Sciatic nerve (tissue), 2 donors: ENCODE measurements around the gene SPTLC1. TPM values are rescaled to one million over a fixed set of nuclear protein-coding genes. Genes with fewer than 3 reads are reported as not detected.
"Not testable (repeated sequence)": the region's sequence is repeated elsewhere in the genome, so short reads cannot be mapped to it uniquely, and the experiment has no call there.

Experiments used
- ATAC-seq: fragments of 200-7000 bp; cut with Tn5 transposase; one replicate; pipeline ENCODE4 v1.9.1; 2020; ENCODE audit warnings: mild to moderate bottlenecking, moderate library complexity
- DNase-seq: peaks from one replicate; pipeline ENCODE4 v3.0.0-alpha.2; 2020; ENCODE audit warnings: low spot score
- intact Hi-C: fragments of 100-400 bp; cut with DNase I; formaldehyde crosslinking; loops from one replicate; pipeline ENCODE4 v1.14.2; 2022
- total RNA-seq: library from RNA; stranded (reverse); fragmentation: NEBNext Ultra II Directional; extraction: Animal tissue kit (Norgen Biotek cat#: 25700); gene quantifications from one replicate; pipeline ENCODE4 v1.2.1, GENCODE V29; 2021
- donor health status: DM: no; HTN: no; CAD: no.
- donor health status: DM: no; HTN: no; CAD: no.

Gene SPTLC1
- total RNA-seq, 1 donor from 2014 or later = 66.4 TPM

GRCh38 chr9:92046676-92047075 is 68.5 kb downstream of the SPTLC1 start:
- intact Hi-C loops = no loop called here
- ATAC-seq (no peak), DNase-seq (no peak)

DNA sequence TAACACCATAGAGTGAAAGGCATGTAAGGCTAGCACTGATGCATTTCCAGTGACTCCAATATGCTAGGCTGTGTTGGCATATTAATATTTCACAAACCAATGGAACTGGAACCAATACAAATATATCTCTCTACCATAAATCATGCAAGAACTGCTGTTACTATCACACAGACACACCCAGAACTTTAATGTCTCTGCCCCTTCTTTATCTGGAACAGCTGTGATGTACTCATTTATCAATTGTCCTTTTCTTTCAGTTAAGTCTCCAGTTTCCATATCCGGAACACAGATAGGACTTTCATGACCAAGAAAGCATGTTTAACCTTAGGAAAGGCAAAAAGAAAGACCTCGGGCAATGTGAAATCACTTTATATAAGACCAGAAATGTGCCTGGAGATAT is 70.3 kb downstream of the SPTLC1 start:
- DNase-seq = no peak
- intact Hi-C loops = no loop called here
- no peak for ATAC-seq

DNA sequence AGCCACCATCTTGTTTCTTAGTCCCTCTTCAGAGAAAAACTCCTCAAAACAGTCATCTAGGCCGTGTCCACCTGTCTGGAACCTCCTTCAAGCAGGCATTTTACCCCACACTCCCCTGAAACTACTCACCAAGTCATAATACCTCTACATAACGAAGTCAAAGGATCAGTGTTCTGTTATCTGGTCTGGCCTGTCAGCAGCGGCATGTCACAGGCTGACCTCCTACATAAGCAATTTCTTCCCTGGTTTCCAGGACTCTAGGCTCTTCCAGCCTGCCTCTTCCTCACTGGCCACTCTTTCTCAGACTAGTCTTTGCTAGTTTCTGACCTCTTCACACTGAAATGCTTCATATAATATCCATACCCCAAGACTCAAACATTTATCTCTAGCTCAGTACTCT is 72.2 kb downstream of the SPTLC1 start:
- no peak for ATAC-seq
- intact Hi-C loops = no loop called here

DNA sequence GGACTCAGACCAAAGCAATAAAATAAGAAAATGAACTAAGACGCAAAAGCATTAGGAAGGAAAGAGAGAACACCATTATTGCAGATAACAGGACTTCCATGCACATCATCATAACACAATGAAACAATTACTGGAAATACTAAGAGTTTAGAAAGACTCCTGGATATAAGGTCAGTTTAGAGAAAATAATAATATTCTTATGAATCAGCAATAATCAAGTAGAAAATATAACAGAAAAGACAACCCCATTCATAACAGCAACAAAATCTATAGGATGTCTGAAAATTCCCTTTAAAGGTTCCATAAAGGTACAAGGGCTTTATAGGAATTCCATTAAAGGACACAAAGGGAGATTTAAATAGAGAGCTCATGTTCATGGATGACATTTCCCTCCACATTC is 73.0 kb downstream of the SPTLC1 start:
- no peak for ATAC-seq
- DNase-seq = no peak
- intact Hi-C loops = no loop called here

More for the DNA sequence above, 72.2 kb downstream of the SPTLC1 start:
- no peak for DNase-seq

- ATAC-seq (no peak), DNase-seq (no peak)
- intact Hi-C loops = loop anchor here (5.0 kb wide), 1 partner anchor 834 kb away; no protein-coding TSS in a partner anchor
Observed at GRCh38 chr9:92036756-92037155, 78.5 kb downstream of the SPTLC1 start.

DNA sequence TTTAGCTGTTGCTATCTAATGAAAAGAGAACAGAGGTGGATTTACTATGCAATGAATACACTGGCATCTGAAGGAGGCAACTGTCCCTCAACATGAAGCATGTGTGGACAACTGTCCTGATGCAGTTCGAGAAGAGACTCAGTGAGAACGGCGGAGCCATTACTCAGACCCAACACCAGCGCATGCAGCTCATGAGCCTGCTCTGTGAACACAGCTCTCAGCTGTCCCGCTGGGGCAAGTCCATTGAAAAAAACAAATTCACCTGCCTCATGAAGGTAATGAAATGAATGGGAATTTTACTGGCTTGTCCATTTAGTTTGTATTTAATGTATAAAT is 78.8 kb downstream of the SPTLC1 start:
- DNase-seq (no peak), ATAC-seq (peak; percentile 33)
- intact Hi-C loops = loop anchor here (5.0 kb wide), 1 partner anchor 834 kb away; no protein-coding TSS in a partner anchor

GRCh38 chr9:92035687-92036410 is 79.4 kb downstream of the SPTLC1 start:
- DNase-seq (no peak), ATAC-seq (peak; percentile 97)
- intact Hi-C loops = loop anchor here (5.0 kb wide), 1 partner anchor 834 kb away; no protein-coding TSS in a partner anchor

DNA sequence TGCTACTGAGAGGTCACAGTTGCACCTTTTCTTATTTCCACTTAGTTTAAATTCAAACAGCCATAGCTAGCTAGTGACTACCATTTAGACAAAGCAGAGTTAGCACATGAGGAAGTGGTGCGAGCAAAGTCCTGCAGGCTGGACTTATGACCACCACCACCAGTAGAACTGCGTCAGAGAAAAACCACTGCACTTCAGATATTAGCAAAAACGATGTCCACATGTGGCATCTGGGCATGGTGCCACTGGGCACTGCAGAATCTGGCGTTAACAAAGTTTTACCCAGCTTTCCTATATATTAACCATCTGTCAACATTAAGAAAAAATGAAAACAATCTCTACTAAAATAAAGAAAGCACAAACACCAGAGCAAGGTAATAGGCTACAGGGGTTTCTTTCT is 80.1 kb downstream of the SPTLC1 start:
- no peak for DNase-seq
- intact Hi-C loops = loop anchor here (5.0 kb wide), 1 partner anchor 833 kb away; no protein-coding TSS in a partner anchor
- no peak for ATAC-seq

- DNase-seq (no peak), ATAC-seq (no peak)
- intact Hi-C loops = no loop called here
Observed at GRCh38 chr9:92033991-92034390, 81.2 kb downstream of the SPTLC1 start.

- no peak for ATAC-seq
- intact Hi-C loops = no loop called here
- DNase-seq = no peak
Observed at GRCh38 chr9:92033307-92033706, 81.9 kb downstream of the SPTLC1 start.

GRCh38 chr9:92032891-92033290 is 82.3 kb downstream of the SPTLC1 start:
- intact Hi-C loops = no loop called here
- DNase-seq (no peak), ATAC-seq (no peak)

GRCh38 chr9:92030367-92030766 is 84.8 kb downstream of the SPTLC1 start:
- DNase-seq (no peak), ATAC-seq (no peak)
- intact Hi-C loops = no loop called here

GRCh38 chr9:92029553-92029952 is 85.7 kb downstream of the SPTLC1 start:
- DNase-seq (no peak), ATAC-seq (no peak)
- intact Hi-C loops = no loop called here

DNA sequence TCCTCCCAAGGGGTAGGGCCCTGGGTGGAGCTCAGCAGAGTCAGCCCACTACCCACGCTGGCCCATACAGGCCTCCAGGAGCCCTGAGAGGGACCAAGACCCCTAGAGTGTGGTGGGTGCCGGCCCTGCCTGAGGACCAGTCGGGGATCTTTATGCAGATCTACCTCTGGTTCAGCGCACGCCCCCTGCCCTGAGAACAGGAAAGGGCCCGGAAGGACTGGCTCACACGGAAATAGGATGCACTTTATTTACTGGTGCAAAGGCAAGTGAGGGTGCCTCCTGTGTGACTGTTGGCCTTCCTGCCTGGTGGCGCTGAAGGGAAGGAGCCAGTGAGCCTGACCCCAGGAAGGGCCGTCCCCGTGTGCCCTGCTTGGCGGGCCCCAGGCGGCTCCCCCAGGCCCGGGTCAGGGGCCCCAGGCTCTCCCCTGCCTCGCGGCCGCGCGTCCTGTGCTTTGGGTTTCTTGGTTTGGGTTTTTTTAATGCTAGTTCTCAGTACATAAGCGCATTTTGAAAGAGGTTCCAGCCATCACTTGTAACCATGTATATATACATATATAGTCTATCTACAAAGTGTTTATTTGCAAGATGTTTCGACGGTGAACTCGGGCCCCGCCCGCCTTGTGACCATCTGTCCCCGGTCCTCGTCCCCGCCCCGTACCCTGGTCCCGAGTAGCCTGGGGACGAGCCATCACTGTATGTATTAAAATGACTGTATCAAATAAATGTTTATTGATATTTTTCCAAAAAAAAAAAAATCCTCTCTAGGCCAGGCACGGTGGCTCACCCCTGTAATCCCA is 88.8 kb downstream of the SPTLC1 start:
- DNase-seq (no peak), ATAC-seq (no peak)
- intact Hi-C loops = no loop called here

DNA sequence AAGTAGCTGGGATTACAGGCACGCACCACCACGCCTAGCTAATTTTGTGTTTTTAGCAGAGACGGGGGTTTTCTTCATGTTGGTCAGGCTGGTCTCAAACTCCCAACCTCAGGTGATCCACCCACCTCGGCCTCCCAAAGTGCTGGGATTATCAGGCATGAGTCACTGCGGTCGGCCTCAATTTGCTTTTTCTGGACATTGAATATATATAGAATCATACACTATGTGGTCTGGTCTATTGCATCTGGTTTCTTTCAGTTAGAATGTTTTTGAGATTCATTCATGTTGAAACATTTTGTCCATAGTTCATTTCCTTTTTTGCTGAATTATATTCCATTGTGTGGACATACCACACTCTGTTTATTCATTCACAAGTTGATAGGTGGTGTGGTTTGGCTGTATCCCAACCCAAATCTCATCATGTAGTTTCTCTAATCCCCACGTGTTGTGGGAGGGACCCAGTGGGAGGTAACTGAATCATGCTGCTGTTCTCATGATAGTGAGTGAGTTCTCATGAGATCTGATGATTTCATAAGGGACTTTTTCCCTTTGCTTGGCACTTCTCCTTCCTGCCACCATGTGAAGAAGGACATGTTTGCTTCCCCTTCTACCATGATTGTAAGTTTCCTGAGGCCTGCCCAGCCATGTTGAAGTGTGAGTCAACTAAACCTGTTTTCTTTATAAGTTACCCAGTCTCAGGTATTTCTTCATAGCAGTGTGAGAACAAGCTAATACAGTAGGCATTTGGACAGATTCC is 93.2 kb downstream of the SPTLC1 start:
- DNase-seq, ATAC-seq, intact Hi-C loops: not testable (repeated sequence)

- DNase-seq (no peak), ATAC-seq (no peak)
- intact Hi-C loops = no loop called here
Observed at GRCh38 chr9:92019658-92020057, 95.6 kb downstream of the SPTLC1 start.

GRCh38 chr9:92010705-92011536 is 104.3 kb downstream of the SPTLC1 start:
- DNase-seq = no peak
- ATAC-seq = no peak
- intact Hi-C loops = no loop called here

DNA sequence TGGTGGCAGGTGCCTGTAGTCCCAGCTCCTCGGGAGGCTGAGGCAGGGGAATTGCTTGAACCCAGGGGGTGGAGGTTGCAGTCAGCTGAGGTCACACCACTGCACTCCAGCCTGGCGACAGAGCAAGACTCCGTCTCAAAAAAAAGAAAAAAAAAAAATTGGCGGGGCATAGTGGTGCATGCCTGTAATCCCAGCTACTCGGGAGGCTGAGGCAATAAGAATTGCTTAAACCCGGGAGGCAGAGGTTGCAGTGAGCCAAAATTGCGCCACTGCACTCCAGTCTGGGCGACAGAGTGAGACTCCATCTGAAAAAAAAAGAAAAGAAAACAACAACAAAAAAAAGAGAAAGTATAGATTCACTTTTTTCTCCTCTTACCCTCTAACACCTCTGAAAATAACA is 105.0 kb downstream of the SPTLC1 start:
- DNase-seq, ATAC-seq, intact Hi-C loops: not testable (repeated sequence)

GRCh38 chr9:92008041-92008440 is 107.2 kb downstream of the SPTLC1 start:
- ATAC-seq (no peak), DNase-seq (no peak)
- intact Hi-C loops = no loop called here
